Muscle layer of duodenum (tissue), 2 donors: ENCODE data around the gene NOS2.

Experiments
- H3K27ac ChIP-seq: one replicate; pipeline ENCODE4 v1.7.0; 2013; ENCODE audit warnings: mild to moderate bottlenecking, low read length
- H3K27me3 ChIP-seq: one replicate; pipeline ENCODE4 v1.7.0; 2013; ENCODE audit warnings: low read depth, mild to moderate bottlenecking, control low read depth, low read length
- H3K36me3 ChIP-seq, 2 donors: one replicate each; pipeline ENCODE4 v1.7.0; 2013; ENCODE audit warnings: low read length in 2 of 2, control low read depth in 1 of 2, mild to moderate bottlenecking in 1 of 2; ENCODE audit not compliant: insufficient read depth in 2 of 2, control insufficient read depth in 1 of 2
- H3K4me1 ChIP-seq, 2 donors: one replicate each; pipeline ENCODE4 v1.7.0; 2013; ENCODE audit warnings: low read length in 2 of 2, mild to moderate bottlenecking in 2 of 2, control low read depth in 1 of 2, moderate library complexity in 1 of 2; ENCODE audit not compliant: insufficient read depth in 2 of 2, control insufficient read depth in 1 of 2
- H3K4me3 ChIP-seq, 2 donors: one replicate each; pipeline ENCODE4 v1.7.0; 2013; ENCODE audit warnings: low read length in 2 of 2, low read depth in 1 of 2, mild to moderate bottlenecking in 1 of 2
- H3K9me3 ChIP-seq, 2 donors: one replicate each; pipeline ENCODE4 v1.7.0; 2013; ENCODE audit warnings: low read length in 2 of 2, control low read depth in 1 of 2, mild to moderate bottlenecking in 1 of 2; ENCODE audit not compliant: control insufficient read depth in 1 of 2
- donor health status: healthy.

Gene NOS2

DNA sequence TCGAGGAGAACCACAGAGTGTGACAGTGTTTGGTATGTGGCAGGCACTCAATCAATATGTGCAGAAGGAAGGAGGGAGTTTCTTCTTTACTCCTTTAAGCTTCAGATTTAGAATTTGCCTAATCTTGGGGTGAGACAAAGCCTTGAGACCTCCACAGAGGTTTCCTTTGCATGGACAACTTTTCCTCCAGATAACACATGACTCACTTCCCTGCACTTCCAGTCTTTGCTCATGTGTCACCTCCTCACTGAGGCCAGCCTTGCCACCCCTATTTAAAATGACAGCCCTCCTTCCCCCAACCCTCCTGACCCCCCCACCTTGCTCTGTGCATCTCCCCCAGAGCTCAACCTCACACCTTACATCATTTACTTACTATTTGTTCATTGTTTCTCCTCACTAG is 17.4 kb upstream of the NOS2 start:
- H3K27ac ChIP-seq: no peak overlapping the region
- peaks cover 8% of the 10 kb centered on the region in 2 donors for H3K4me1 ChIP-seq
- no peaks in the 10 kb centered on the region for H3K36me3 ChIP-seq
- no peaks in the 10 kb centered on the region for H3K27me3 ChIP-seq
- H3K9me3 ChIP-seq: peaks cover 0 to 4% of the 10 kb centered on the region in 2 donors
- no peak overlapping the region for H3K4me3 ChIP-seq

DNA sequence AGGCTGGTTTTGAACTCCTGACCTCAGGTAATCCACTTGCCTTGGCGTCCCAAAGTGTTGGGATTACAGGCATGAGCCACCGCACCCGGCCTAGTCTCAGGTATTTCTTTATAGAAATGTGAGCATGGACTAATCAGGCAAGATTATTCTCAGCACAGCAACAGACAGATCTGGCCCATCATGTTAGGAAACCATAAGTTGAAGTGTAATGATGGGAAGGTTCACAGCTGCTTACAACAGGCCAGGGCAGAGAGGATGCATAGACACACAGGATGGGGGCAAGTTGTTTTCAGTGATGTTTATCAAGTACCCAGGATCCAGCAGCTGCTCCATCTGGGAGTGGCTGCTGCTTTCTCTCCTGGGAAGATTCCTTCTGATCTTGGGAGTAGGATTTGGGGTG is 16.6 kb upstream of the NOS2 start:
- peaks cover 8% of the 10 kb centered on the region in 2 donors for H3K4me1 ChIP-seq
- no peak overlapping the region for H3K27ac ChIP-seq
- peaks cover 0 to 4% of the 10 kb centered on the region in 2 donors for H3K9me3 ChIP-seq
- H3K4me3 ChIP-seq: no peak overlapping the region
- no peaks in the 10 kb centered on the region for H3K36me3 ChIP-seq
- no peaks in the 10 kb centered on the region for H3K27me3 ChIP-seq

DNA sequence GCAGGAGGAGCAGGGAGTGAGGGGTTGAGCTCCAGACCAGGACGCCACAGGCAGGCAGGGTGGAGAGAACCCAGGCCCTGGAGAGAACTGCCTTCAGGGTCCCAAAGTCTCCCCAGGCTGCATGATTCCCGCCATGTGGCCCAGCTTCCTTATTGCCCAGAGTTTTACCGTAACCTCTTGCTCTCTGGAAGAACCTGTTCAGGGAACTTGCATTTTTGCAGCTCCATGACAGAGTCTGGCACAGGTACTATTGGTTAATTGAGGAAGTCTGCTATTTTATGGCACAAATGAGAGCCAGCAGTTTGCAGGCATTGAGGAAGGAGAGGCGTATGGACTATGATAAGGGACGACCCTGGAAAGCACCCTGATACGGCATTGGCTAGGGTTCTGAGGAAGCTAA is 11.6 kb upstream of the NOS2 start:
- Histone ChIP-seq H3K27me3 (no peaks in the 10 kb centered on the region), H3K4me3 (no peak overlapping the region), H3K4me1 (peaks cover 3 to 5% of the 10 kb centered on the region in 2 donors), H3K9me3 (no peaks in the 10 kb centered on the region), H3K27ac (no peak overlapping the region), H3K36me3 (no peaks in the 10 kb centered on the region)

DNA sequence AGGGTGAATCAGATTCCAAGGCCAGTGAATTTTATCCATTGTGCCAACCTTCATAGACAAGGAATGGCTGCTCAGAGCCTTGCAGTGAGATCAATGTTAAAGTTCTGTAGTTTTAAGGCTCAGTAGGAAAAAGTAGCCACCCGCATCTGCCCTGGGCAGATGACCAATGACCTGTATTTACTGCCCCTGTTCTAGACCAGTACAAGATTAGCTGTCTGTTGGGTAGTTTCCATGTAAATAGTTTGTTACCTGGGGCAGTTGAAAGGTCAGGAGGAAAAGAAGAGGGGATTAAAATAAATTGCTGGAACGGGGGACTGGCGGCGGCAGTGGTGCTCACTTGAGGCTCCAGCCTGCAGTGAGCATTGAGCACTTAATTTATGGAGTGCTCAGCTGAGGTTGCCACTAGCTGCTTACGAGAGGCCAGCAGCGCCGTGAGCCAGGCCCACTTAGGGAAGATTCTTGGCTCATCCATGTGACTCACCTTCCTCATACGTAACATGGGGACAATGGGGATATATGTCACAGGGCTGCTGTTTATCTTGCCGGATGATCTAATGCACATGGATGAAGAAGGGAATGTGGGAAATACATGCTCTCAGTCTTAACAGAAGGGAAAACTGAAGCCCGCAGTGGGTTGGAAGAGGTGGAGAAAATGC is 10.7 kb upstream of the NOS2 start:
- Histone ChIP-seq H3K9me3 (no peaks in the 10 kb centered on the region), H3K27ac (peak overlapping the region; percentile 27), H3K4me1 (peaks cover 3 to 5% of the 10 kb centered on the region in 2 donors), H3K36me3 (no peaks in the 10 kb centered on the region), H3K27me3 (no peaks in the 10 kb centered on the region), H3K4me3 (no peak overlapping the region)

- Histone ChIP-seq H3K4me1 (peaks cover 3 to 5% of the 10 kb centered on the region in 2 donors), H3K27ac (peak overlapping the region; percentile 27), H3K4me3 (no peak overlapping the region), H3K9me3 (no peaks in the 10 kb centered on the region), H3K36me3 (no peaks in the 10 kb centered on the region), H3K27me3 (no peaks in the 10 kb centered on the region)
Observed at GRCh38 chr17:27810211-27810901, 10.0 kb upstream of the NOS2 start.

DNA sequence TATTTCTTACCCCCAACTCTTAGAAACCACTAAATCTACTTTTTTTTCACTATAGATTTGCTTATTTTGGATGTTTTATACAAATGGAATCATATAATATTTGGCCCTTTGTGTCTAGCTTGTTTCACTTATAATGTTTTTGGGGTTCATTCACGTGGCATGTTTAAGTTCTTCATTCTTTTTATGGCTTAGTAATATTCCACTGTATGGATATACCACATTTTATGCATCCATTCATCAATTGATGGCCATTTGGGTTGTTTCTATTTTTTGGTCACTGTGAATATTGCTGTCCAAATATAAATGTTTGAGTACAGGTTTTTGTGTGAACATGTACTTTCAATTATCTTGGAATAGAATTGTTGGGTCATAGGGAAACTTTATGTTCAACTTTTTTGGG is 9.2 kb upstream of the NOS2 start:
- Histone ChIP-seq H3K36me3 (no peaks in the 10 kb centered on the region), H3K4me3 (no peak overlapping the region), H3K4me1 (peaks cover 3 to 5% of the 10 kb centered on the region in 2 donors), H3K9me3 (no peaks in the 10 kb centered on the region), H3K27ac (no peak overlapping the region), H3K27me3 (no peaks in the 10 kb centered on the region)

GRCh38 chr17:27808628-27809027 is 8.3 kb upstream of the NOS2 start:
- Histone ChIP-seq H3K9me3 (no peaks in the 10 kb centered on the region), H3K27ac (no peak overlapping the region), H3K4me1 (peaks cover 3 to 5% of the 10 kb centered on the region in 2 donors), H3K4me3 (no peak overlapping the region), H3K27me3 (no peaks in the 10 kb centered on the region), H3K36me3 (no peaks in the 10 kb centered on the region)

- Histone ChIP-seq H3K36me3 (no peaks in the 10 kb centered on the region), H3K4me3 (peak overlapping the region in 1 of 2 donors; percentile 8), H3K27me3 (no peaks in the 10 kb centered on the region), H3K4me1 (peaks cover 3 to 5% of the 10 kb centered on the region in 2 donors), H3K9me3 (no peaks in the 10 kb centered on the region), H3K27ac (no peak overlapping the region)
Observed at GRCh38 chr17:27807567-27808470, 7.5 kb upstream of the NOS2 start.

- H3K27ac ChIP-seq: peak overlapping the region; percentile 39
Observed at GRCh38 chr17:27805520-27806146, 5.3 kb upstream of the NOS2 start.

DNA sequence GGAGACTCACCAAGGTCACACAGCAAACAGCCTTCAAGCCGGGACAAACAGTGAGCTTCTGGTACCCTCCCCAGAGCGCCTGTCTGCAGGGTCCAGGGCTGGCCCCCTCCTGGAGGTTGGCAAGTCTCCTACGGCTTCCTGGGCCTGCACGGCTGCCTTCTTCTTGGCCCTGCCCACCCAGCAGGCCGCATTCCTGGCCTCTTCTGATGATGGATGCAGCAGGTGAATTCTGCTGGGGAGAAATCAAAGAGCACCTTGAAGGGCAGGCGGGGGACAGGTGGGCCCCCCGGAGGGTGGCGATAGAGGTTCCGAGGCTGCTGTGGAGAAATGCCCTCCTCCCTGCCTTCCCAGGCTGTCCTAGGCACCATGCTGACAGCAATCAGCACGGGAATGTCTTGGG is 3.8 kb upstream of the NOS2 start:
- Histone ChIP-seq H3K4me3 (no peak overlapping the region), H3K9me3 (no peaks in the 10 kb centered on the region), H3K27me3 (no peaks in the 10 kb centered on the region), H3K4me1 (peaks cover 0 to 3% of the 10 kb centered on the region in 2 donors), H3K36me3 (no peaks in the 10 kb centered on the region), H3K27ac (no peak overlapping the region)

More at GRCh38 chr17:27805520-27806146, 5.3 kb upstream of the NOS2 start:
- Histone ChIP-seq H3K27me3 (no peaks in the 10 kb centered on the region), H3K9me3 (no peaks in the 10 kb centered on the region), H3K36me3 (no peaks in the 10 kb centered on the region), H3K4me3 (peak overlapping the region; percentile 52 to 55), H3K4me1 (peaks cover 3% of the 10 kb centered on the region in 2 donors)
